Caki2 (cell line): ENCODE measurements around the gene SRPK3. TPM values are rescaled to one million over a fixed set of nuclear protein-coding genes. Genes with fewer than 3 reads are reported as not detected.

Experiments
- DNase-seq: peaks from one replicate; pipeline ENCODE4 v3.0.0-alpha.2; 2015; ENCODE audit warnings: low read depth
- in situ Hi-C: cut with HindIII; loops from 2 replicates; pipeline ENCODE4 v1.10.0; 2016; ENCODE audit warnings: low sequenced_read_pairs, low pct_unique_long_range_greater_than_20kb, mixed read lengths
- total RNA-seq: library from RNA; depleted of rRNA; stranded (reverse); fragments of >200 nt; shearing (Covaris generic); gene quantifications from 2 replicates; pipeline ENCODE4 v1.2.3, GENCODE V29; 2014; ENCODE audit warnings: low replicate concordance

The SRPK3 gene
- total RNA-seq, 1 experiment from 2014 or later = not detected

DNA sequence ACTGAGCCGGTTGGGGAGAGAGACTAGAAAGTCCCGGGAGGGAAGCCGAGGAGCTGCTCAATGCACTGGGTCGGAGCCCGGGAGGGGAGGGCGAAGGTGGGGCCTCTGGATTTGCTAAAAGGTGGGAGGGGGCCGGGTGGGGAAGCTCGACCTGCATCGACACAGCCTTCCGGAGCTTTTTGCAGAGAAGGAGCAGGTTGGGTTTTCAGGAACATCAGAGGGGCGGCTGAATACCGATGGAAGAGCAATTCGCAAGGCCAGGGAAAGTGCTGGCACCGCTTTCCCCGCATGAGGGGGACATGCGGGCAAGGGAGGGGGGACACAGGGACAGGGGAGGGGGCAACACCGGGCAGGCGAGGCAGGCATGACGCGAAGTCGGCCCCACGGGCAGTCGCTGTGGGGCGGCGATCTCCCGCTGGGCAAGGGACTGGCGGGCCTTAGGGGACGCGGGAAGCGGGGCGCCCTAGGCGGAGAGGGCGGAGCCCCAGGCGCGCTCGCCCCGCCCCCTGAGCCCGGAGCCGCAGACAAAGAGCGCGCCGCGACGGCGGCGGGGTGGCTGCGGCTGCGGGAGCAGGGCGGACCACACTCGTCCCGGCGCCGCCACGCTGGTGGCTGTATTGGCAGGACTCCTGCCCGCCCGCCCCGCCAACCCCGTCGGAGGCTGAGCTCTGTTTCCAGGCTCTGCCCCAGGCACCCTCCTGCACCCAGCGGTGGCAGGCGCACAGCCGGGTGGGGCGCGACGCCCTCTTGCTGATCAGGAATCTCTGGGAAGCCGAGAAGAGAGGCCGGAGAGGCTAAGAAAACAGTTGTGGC lies 37.9 kb downstream of the SRPK3 start:
- peak; percentile 14 for DNase-seq
- in situ Hi-C loops = no loop called here

DNA sequence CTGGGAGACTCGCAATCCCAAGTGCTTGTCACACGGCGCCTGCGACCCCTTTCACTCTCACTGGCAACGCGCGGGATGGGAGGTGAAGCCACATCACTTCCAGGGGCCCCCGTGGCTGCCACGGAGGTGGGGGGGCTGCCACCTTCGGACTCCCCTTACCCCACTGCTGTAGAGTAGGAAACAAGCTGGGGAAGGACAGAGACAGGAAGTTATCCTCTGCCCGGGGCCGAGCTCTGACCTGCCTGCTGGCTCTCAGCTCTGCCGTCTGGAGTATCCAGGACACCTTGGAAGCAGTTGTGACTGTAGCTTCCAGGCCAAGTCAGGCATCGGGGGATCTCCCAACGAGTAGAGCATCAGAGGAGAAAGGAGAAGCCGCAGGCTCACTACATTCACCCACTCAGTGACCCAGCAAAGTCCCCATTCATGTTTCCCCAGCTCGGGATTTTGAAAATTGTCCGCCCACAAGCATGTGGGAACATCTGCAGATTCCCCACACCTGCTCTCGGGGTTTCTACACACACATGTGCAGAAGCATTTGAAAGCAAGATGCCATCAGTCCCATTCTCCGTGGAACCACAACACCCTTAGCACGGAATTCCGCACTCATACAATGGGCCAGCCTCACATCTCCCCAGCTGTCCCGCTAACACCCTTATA lies 38.7 kb downstream of the SRPK3 start:
- in situ Hi-C loops = no loop called here
- no peak for DNase-seq

DNA sequence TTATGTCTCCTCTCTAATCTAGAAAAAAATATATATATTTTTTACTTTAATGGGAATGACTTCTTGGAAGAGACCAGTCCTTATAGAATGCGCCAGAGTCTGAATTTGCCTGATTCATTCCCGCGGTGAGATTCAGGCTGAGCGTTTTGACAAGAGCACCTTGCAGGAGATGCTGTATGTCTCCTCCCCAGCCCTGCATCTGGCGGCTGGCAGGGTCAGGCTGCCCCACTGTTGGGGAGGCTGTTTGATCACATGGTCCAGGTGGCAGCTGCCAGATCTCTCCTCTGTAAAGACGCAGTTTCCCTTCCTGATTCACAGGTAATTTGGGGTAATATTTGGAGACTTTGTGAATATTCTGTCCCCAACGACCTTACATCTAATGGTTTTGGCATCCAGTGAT lies 39.8 kb downstream of the SRPK3 start:
- no peak for DNase-seq
- in situ Hi-C loops = no loop called here

DNA sequence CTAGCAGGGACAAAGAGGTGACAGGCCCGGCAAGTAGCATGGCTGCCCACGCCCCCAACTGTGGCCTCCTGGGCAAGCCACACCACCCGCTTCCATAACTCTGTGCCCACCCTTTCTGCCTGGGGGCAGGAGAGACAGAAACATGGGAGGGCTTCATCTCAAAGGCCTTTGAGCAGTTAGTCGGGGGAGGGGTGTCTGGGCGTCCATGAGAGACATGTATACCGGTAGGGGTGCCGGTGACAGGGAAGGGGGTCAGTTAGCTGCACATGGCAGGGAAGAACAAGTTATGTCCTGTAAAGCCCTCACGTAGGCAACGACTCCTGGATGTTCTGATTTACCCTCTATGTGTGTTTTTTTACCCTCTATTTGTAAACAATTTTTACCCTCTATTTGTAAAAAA lies 40.2 kb downstream of the SRPK3 start:
- DNase-seq = no peak
- in situ Hi-C loops = no loop called here

DNA sequence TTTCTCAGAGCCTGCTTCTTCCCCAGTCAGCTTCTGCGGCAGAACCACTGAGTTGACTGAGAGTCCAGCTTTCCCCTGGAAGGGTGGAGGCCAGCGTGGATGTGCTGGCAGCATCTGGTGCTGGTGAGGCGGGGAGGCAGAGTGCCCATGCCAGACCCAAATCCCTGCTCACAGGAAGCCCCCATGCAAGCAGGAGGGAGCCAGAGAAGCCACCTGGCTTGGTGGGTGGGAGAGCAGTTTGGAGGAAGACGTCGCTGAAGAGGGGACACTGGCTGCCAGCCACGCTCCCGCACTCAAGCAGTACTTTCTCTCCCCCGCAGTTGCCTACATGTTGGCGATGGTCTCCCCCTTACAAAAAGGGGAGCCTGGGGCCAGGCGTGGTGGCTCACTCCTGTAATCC lies 43.5 kb downstream of the SRPK3 start:
- no peak for DNase-seq
- in situ Hi-C loops = no loop called here

DNA sequence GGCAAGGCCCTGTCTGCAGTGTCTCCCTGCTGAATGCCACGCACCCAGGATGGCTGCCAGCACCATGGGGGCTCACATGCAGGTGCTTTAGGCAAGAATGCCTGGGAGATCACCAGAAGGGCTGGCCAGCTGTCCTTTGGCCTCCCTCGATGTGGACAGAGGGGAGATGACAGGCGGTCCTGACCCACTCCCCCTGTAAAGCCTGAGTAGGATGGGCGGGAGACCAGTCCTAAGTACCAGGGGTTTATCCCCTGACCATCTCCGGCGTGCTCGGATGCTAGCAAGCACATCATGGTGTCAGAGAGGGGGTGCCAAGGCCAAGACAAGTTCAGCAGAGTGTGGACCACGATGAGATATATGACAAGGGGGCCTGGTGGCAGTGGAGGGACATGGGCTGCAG lies 44.2 kb downstream of the SRPK3 start:
- no peak for DNase-seq
- in situ Hi-C loops = no loop called here

DNA sequence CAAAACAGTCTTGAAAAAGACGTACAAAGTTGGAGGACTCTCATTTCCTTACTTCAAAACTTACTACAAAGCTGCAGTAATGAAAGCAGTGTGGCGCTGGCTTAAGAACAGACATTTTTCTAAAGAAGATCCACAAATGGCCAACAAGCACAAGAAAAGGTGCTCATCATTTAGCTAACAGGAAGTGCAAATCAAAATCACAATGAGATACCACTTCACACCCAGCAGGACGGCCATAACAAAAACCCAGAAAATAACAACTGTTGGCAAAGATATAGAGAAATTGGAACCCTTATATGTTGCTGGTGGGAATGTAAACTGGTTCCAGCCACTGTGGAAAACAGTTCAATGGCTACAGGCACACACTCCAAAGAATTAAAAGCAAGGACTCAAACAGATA lies 46.2 kb downstream of the SRPK3 start:
- in situ Hi-C loops = no loop called here

DNA sequence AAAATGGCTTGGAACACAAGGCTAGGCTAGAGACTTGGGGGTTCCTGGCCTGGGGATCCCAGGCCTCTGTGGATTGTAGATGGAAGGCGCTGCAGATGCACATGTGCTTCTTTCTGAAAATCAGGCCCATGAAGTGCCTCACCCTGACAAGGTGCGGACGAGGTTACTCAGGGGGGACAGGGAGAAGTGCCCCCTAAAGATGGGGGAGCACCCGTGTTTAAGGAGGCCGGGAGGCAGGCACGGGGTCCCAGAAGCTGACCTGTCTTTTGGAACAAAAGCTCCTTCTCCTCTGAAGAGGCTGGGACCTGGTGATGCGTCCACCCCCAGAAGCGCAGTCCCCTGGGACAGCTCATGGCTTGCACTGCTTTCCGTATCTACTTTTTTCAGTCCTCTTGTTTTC lies 47.1 kb downstream of the SRPK3 start:
- in situ Hi-C loops = no loop called here
- no peak for DNase-seq

More for the DNA sequence above, 46.2 kb downstream of the SRPK3 start:
- DNase-seq = no peak

DNA sequence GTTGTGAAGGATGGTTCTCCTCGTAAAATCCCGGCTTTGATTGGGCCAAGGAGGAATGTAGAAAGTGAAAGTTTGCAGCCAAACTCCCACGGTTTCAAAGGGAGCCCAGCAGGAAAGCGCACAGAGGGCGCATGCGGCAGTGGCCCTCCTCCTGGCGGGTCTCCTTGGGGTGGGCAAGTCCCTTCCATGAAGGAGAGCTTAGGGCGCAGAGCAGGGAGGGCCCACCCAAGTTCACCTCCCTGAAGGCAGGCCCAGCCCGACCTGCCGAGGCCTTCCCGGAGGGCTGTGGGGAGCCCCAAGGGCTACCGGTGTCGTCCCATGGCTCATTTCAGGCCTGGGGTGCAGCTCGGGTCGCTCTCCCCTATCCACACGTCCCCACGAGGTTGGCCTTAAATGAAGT lies 47.5 kb downstream of the SRPK3 start:
- in situ Hi-C loops = no loop called here
- no peak for DNase-seq

DNA sequence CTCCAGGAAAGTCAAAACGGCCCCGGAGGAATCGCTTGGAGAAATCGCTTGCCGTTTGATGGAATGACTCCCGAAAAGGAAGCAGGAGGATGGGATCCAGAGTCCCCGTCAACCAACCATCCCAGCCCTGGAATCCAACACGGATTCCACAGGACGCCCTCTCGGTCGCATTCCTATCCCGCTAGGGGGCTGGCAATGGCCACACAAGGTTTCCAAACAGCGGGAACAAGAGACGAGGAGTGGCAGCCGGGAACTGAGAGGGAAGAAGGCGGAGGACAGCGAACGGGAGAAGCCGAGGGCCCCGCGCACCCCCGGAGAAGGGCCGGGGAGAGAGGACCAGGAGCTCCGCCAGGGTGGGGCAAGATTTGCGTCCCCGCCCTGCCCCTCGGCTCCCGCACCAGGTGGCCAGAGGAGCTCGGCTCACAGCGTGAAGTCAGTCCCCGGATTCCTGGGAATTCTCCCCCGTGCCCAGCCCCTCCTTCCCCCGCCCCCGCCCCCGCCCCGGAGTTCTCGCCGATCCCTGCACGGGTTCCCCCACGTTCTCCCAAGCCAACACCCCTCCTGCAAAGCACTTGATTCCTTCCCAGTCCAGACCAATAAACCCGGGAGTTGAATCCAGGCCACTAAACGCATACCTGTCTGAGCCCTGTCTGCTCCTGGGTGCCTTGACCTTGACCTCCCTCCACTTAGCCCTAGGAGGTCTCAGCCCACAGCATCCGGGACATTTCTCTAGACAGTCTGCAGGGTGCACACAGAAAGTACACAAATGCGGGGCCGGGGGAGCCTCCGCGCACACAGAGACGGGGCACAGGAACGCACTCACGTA lies 48.1 kb downstream of the SRPK3 start:
- no peak for DNase-seq
- in situ Hi-C loops = no loop called here

DNA sequence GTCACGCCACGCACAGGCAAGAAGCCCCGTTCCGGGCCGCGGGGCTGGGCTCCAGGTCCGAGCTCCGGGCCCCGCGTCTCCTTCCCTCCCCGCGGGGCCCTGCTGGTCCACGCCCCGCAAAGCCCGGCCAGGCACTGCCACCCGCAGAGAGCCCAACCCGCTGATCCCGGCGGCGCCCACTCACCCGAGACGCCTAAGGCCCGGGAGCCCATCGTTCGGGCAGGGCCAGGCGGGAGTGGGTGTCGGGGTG lies 48.6 kb downstream of the SRPK3 start:
- in situ Hi-C loops = no loop called here
- DNase-seq = no peak

DNA sequence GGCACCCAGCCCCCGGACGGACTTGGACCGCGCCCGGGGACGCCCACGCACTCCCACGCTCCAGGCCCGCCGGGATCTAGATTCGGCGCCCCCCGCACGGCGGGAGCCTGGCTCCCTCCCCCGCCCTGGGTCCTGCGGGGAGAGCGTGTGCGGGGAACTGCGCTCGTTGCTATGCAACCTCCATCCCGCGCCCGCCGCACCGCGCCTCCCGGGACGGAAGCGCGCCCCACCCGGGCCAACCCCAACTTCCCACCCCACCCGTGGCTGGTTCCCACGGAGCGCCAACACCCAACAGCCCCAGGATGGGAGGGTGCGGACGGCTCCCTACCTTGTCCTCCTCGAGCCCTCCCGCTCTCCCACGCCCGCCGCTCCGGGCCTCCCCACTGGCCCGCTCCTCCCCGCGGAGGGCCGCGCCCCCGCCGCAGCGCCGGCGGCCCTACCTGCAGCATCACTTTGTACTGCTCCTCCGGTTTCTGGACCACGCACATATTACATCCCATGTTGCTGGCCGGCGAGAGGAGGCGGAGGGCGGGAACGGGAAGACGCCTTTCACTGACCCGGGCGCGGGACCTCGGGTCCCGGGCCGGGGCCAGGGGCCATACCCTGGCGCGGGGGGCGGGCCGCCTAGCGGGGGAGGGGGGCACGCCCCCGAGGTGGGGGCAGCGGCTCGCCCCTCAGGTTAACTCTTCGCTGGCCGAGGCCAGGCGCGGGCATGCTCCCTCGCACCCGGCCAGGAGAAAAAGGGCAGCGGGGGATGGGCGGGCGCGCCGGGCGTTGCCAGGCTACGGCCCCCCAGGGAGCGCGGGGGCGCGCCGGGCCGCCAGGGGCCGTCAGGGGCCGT lies 49.2 kb downstream of the SRPK3 start, which contains the start of gene PDZD4:
Gene PDZD4 (minus strand): TSS at position 746 of the 841 bp plus-strand sequence. CDS start 246 bp downstream, at position 500.
- DNase-seq = no peak
- in situ Hi-C loops = no loop called here

DNA sequence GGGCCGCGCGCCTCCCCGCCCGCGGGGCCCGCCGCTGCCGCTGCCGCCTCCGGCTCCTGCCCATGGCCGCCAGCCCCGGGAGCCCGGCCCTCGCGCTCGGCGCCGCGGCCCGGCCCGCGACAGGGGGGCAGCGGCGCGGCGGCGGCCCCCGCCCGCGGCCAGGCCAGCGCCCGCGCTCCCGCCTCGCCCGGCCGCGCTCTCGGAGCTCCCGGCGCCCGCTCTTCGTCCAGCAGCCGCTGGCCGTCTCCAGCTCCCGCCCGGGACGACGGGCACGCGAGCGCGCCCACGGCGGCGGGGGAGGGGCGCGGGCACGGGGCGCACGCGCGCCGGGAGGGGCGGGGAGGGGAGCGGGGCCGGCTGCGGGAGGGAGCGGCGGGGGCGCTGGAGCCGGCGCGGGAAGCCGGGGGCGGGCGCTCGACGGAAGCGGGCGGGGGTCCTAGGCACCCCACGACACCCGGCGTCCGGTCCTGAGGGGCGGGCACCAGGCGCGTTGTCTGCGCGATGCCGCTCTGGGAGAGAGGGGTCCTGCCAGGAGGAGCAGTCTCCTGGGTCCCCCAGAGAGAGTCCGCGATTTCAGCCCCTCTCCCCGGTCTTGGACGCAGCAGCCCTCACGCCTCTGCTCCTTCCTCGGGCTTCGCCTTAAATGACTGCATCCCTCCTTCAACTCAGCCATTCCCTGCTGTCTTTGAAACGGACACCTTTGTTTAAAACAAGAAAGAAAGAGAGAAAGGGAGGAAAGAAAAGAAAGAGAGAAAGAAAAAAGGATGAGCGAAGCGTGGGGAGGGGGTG lies 50.0 kb downstream of the SRPK3 start:
- no peak for DNase-seq
- in situ Hi-C loops = no loop called here

DNA sequence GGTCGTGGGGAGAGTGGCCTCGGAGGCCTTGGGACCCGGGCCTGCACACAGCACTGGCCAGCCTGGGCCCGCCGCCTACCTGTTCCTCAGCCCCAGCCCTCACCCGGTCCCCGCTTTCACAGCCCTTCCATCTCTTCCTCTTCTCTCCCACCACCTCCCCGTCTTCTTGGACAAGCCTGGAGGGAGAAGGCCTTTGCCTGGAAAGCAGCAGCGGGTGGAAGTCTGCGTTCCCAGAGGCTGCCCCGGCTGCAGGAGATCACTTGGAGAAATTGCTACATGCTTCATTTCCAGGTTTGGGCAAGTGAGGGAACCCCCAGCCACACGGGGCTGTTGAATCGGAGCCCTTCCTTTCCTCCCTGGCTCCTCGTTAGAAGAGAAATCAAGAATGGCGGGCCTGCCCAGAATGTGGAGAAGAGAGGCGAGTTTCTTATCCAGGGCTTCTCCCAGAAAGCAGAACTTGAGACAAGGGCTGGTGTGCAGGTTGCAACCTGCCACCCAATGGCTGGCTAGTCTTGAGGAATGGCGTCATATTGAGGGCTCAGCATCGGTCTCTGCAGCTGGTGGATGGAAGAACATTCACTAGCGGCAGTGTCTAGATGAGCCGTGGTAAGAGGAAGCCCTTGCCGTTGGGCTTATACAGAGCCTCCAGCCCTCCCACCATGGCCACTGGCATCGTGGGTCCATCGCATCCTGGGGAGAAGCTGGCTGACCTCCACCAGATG lies 50.7 kb downstream of the SRPK3 start:
- in situ Hi-C loops = no loop called here
- DNase-seq = no peak

DNA sequence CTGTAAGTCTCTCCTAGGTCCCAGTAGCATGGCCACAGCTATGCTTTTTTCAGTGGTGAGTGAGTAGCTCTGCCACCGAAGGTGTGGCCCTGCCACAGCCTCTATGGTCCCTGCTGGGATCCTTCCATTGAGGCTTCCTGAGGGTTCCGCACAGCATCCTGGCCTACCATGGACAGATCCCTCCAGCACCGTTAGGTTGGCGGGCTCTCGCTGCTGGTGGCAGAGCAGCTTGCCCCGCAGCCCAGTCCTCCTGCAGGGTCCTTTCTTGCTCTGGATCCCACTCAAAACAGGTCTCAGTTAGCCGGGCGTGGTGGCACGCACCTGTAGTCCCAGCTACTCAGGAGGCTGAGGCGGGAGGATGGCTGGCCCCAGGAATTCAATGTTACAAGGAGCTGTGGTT lies 51.9 kb downstream of the SRPK3 start:
- in situ Hi-C loops = no loop called here
- DNase-seq = no peak
